HTR-8/SVneo (cell line): ENCODE results near the gene CD48.
"Not testable (repeated sequence)": the region's sequence is repeated elsewhere in the genome, so short reads cannot be mapped to it uniquely, and the experiment has no call there.

Experiments
- DNase-seq: peaks from one replicate; pipeline ENCODE4 v3.0.0; 2011; ENCODE audit warnings: low spot score, mixed read lengths; ENCODE audit not compliant: insufficient read length
- FAIRE-seq: peaks from 2 replicates; lab custom pipeline; 2011; peaks lifted over from hg19 to GRCh38; lab: Jason Lieb, UNC

Gene CD48

DNA sequence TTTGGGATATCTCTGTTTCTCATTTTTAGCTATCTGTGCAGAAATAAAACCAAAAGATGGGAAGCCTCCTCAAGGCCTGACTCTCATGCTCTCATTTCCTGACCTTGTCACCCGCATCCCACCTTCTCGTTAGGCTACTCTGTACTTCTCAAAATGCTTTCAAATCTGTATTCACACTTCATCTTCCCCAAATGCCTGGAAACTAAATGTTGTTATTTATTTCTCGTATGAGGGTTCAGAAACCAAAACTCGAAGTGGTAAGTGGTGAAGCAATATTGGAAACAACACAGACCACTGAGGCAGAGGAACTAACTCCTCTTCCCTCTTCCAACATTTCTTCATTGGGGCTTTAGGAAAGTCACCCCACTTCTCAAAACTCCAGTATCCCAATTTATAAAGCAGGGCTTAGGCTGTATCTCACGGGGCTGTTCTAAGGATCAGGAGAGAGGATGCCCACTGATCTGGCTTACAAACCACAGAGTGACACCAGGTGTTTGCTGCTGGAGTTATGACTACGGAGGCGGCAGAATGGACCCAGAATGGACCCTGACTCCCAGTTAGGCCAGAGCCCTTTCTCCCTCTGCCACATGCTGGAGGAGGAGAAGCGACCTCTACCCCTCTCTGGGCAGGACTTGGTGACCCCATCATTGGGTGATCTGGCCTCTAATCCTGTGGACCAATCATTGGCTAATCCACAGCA is 31.0 kb upstream of the CD48 start:
- no peak for DNase-seq
- no peak for FAIRE-seq

DNA sequence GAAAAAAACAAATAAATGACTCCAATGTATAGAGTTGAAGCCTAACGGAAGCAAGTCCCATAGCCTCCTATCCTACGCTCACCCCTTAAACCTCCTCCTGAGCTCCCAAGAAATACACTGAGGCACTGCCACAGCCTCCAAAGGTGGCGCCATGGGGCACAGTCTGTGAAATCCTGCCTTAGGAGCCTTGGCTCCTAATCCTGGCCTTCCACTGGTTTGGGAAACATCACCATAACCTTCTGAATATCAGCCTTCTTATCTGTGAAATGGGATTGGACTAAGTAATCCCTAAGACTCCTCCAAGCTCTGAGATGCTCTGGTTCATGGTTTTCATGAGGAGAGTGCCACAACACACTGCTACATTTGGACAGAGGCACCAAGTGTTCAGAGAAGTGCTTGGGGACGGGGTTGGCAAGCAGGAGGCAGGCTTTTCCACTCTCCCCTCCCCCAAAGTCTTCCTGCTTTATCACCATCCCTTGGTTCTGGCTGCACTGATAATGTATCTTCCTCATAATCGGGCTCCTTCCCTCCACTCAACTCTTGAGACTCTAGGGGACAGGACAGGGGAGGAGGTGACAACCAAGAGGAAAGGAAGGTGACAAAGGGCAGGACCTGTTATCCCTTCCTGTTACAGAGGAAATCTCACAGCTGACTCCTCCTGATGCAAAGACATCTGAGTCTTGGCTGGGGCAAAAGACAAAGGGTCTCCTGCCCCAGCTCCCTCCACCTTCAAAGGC is 30.2 kb upstream of the CD48 start:
- FAIRE-seq (no peak), DNase-seq (no peak)

DNA sequence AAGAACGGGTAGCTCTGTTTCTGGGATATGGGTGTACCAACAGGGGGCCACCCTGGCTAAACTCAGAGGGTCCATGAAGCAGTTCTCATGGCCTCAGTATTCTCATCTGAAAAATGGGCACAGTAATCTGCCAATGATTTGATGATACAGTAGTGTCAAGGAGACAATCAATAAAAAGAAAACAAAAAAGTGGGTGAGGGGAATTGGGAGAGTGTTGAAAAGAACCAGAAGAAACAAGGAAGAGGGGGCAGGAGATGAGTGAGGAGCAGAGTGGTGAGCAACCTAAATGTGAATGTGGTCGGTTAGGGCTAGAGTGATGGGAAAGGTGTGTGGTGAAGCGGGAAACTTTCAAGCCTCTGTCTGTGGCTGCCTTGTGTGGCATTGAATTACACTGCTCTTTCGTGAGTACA is 29.5 kb upstream of the CD48 start:
- DNase-seq = no peak
- no peak for FAIRE-seq

DNA sequence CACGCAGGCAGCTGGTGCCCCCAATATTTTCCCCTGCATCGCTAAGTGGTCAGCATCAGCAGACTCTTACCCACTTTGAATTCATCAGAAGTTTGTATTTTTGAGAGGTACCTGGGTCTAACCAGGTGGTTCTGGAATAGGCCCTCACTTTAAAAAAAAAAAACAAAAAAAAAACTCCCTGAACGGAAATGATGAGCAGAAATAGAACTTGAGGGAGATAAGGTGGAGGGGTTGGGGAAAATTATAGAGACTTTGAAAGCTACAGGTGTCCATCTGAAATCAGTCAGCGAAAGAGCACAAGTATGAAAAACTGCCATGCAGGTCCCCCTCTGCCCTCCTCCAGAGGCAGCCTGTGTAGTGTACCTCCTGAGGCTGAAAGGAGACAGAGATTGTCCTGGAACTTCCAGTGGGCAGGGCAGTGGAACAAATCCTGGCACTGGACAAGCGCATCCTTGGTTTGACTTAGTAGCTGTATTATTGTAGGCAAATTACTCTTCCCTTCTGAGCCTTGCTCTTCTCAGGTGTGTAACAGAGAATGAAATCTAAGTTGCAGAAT is 28.6 kb upstream of the CD48 start:
- no peak for DNase-seq
- no peak for FAIRE-seq

DNA sequence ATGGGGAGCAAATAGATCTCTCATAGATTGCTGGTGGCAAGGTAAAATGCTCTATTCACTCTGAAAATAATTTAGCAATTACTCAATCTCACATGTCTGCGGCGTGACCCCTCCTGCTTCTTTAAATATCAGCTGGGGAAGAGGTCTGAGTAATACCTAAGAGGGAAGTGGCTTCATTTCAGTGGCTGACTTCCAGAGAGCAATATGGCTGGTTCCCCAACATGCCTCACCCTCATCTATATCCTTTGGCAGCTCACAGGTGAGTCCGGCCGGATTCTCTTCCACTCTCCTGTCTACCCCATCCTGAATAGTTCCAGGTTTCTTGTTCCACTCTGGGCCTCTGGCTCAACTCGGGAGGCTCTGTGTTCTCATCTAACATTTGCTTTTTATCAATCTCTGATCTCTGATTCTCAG is 27.5 kb upstream of the CD48 start, which contains the start of gene SLAMF7:
Gene SLAMF7 (plus strand): TSS at position 150 of the 414 bp plus-strand sequence. CDS start 55 bp downstream, at position 205.
- no peak for FAIRE-seq
- DNase-seq = no peak

DNA sequence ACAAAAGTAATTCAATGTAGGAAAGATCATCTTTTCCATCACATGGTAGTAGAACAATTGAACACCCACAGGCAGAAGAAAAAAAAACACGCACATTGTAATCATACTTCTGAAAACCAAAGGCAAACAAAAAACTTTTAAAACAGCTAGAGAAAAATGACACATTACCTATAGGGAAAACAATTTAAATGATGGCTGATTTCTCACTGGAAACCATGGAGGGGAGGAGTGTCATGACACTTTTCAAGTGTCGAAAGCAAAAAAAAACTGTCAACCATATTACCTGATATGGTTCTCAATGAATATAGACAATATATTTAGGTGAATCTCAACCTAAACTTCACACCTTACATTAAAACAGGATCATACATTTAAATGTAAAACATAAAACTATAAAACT is 26.6 kb upstream of the CD48 start:
- FAIRE-seq (no peak), DNase-seq (no peak)

DNA sequence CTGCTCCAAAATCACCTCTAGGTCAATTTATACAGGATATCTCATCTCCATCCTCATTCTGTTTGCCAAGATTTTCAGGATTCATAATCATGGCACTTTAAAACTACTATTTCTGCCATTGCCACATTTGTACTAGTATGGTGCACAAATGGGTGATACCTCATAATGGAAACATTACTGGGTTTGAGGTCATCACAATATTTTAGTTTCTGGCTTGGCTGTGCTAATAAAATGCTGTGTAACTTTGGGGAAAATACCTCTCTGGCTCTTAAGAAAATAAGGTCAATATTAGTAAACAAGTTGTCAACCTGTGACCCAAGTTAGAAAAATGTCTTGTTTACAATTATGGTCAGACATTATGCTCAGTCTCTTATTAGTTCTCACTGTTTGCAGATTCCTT is 22.7 kb upstream of the CD48 start:
- FAIRE-seq = no peak

DNA sequence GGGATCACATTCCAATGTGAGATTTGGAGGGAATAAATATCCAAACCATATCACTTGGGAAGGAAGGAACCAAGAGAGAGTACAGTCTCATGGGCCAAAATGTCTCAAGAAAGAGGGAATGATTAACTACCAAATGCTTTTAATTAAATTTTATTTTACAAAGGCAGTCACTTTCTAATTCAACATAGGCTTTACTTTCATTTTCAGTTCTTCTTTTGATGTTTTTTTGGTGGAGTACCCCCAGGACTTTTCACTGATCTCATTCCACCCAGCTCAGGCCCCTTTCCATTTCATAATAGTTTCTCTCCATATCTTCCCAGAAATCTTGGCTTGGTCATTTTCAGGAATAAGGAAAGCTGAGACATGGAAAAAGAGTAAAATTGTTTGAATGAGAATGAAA is 22.3 kb upstream of the CD48 start:
- FAIRE-seq = no peak

More for the DNA sequence above, 22.7 kb upstream of the CD48 start:
- DNase-seq = no peak

DNA sequence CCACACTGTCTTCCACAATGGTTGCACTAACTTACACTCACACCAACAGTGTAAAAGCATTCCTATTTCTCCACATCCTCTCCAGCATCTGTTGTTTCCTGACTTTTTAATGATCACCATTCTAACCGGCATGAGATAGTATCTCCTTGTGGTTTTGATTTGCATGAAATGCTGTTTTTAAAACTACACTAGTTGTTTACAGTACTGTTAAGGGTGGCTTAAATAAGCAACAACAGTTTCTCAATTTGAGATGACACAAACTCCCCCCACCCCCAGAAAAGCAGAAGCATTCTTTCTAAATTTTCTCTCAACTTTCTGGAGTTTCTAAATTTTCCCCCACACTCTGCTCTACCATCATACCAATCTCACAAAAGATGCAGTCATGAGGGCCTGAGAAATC is 20.4 kb upstream of the CD48 start:
- FAIRE-seq = no peak
- DNase-seq = no peak

More for the DNA sequence above, 22.3 kb upstream of the CD48 start:
- no peak for DNase-seq

DNA sequence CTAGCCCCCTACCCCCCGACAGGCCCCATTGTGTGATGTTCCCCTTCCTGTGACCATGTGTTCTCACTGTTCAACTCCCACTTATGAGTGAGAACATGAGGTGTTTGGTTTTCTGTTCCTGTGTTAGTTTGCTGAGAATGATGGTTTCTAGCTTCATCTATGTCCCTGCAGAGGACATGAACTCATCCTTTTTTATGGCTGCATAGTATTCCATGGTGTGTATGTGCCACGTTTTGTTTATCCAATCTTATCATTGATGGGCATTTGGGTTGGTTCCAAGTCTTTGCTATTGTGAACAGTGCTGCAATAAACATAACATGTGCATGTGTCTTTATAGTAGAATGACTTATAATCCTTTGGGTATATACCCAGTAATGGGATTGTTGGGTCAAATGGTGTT is 19.9 kb upstream of the CD48 start:
- FAIRE-seq, DNase-seq: not testable (repeated sequence)

DNA sequence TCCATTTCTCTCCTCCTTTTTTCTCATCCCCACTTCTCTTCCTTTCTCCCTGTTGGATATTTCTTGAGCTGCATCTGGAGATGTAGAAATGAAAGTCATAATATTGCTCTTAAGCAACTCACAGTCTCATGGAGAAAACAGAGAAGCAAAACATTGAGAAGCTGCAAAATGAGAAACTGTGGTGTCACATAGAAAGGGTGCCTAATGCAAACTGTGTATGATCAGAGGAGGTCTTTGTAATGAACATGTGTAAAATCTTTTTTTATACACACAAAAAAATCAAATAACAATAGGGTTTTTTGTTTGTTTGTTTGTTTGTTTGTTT is 15.7 kb upstream of the CD48 start:
- DNase-seq (no peak), FAIRE-seq (no peak)

DNA sequence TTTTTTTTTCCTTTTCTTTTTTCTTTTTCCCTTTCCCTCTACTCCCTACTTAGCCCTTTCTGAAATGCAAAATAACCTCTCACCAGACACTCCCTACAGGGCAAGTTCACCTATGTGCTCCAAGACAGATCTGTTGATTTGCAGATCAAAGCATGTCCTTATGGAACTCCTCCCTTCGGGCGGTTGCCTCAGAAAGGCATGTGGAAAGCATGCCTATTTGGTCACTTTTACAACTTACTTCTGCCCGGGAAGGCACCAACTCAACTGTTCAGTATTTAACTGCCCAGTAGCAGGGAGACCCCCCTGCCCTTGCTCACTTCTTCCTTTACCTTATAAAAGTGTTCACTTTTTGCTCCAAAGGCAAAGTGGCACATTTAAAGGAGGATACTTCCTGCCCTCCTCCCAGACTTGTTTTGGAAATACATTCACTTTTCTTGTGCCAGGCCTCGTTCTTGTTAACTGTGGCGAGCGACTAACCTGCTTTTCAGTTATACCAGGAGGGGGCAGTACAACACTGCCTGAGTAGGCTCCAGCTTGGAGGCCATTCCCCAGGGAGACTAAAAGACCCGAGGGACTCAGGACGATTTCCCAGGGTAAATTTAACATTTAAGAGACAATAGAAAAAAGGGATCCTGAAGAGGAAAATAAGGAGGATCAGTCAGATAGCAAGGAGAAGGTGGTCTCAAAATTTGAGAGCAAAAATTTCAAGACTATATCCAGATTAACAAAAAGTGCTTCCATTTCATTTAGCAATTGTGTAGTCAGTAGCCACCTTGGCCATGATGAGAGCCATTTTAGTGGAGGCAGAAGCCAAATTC is 15.1 kb upstream of the CD48 start:
- DNase-seq = peak; percentile 62
- no peak for FAIRE-seq

DNA sequence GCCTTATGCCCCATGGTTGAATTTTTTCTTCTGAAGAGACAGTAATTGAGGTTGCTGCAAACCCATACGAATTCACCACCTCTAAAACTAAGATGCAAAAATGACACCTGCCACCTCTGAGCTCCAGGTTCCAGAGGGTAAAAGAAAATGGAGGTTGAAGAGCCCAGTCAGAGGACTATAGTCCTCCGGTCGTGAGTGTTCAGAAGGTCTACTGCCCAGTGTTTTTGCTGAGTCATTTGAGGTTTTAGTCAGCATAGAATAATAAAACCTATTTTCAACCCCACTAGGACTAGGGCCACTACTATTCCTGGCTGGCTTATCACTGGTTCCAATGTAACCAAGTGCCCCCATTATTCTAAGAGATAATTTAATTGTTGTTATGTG is 14.5 kb upstream of the CD48 start:
- FAIRE-seq = no peak

DNA sequence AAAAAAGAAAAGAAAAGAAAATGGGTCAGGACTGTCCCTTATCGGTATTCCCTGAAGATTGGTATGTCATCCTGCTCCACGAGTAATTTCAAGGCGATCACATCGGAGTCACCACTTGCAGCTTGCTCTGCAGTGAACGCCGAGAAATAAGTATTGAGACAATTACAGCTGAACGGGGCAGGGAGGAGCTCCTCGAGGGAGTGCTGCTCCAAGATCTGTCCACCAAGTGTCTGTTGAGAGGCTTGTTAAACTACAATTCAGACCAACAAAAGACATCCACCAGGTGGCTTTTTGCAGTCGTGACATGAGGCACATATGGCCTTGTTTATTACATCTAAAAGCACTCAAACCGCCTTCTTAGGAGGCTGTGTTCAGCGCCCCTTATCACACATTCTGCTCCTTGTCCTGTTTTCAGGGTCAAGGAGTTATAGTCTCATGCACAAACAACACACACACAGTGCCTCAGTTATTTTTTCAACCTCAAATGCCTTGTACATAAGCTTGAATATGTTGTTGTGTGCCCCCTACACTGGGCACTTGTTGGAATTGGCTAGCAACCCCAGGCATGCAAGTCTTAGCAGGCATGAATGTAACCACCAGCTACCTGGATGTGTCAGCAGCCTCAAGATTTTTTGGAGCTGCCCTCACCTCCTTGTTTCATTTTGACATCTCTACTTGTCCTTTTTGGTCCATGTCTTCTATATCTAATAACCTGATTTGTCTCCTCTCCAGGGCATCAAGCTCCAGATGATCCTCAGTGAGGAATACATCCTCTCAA is 13.0 kb upstream of the CD48 start:
- no peak for DNase-seq
- FAIRE-seq = no peak

More for the DNA sequence above, 14.5 kb upstream of the CD48 start:
- DNase-seq = no peak

DNA sequence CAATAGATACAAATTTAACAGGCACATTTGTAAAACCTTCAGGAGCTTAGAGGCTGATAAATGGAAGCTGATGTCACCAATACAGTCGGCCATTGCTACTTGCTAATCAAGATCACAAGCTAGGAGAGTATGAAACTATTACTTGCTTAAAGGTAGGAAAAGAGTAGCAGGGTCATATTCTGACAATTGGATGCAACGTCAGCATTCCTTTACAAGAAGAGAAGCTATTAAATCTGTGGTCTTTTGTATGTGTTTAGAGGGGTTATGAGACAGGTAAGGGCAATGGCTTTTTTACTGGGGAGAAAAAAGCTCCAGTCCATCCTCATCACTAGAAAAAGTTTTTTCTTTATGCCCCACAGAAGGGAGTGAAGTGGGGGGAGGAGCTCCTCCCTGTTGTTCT is 11.7 kb upstream of the CD48 start:
- no peak for DNase-seq
- no peak for FAIRE-seq

DNA sequence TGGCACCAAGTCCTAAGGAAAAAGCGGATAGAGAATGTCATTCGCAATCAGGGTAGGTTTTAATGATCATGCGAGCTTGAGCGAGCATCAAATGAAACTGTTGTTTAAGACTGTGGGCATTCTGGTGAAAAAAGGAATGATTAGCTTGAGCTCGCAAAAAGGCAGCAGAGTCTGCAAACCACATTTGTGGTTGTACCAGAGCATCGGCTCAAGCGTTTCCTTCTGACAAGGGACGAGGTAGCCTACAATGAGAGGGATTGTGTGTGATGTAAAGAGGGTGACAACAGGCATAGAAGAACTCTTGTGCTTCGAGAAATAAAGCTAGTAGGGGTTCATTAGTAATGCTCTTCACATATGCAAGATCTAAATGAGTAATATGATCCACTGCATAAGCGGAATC is 11.1 kb upstream of the CD48 start:
- DNase-seq (no peak), FAIRE-seq (no peak)

DNA sequence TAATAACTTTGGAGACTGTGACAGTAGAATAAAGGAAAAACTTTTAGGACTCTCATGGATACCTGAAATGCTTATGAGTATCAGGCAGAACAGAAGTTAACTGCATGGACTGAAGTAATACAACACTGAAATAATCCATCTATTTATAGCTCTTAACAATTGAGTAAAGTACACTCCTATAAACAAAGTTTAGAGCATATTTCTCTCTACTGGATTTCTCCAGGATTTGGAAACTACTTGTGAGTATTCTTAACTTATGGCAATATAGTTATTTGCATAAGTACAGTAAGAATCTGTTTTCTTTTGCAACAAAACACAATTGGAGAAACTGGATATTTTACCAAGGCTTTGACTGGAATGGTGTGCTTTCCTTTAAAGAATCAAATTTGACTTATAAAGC is 9.9 kb upstream of the CD48 start:
- DNase-seq = no peak
- no peak for FAIRE-seq

DNA sequence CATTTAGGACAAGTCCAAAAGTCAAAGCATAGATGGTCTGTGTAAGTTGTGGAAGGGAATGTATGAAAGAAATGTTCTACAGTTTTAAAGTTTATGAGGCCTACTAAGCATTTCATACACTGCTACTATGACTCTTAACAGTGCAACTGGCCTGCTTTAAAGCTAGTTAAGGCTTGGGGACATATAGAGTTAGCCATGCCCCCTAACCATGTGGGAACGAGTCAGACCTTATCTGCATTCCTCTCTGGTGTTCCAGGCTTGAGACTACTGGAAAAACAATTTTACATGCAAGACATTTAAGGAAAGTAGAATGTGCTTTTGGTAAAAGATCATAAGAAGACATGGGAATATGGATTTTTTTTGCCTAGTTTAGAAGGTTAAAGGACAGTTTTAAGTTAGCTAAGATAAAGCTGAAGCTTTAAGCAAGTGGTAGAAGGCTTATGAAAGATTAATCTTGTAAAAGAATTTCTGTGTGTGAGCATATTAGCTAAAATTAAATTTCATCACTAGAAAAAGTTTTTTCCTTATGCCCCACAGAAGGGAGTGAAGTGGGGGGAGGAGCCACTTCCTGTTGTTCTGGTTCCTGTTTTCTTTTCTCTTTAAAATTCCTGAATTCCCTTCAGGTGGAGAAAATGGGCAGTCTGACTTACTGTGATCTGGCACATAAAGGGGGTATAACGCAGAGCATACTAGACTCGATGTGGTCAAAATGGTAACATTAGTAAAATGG is 8.9 kb upstream of the CD48 start:
- FAIRE-seq (no peak), DNase-seq (no peak)

DNA sequence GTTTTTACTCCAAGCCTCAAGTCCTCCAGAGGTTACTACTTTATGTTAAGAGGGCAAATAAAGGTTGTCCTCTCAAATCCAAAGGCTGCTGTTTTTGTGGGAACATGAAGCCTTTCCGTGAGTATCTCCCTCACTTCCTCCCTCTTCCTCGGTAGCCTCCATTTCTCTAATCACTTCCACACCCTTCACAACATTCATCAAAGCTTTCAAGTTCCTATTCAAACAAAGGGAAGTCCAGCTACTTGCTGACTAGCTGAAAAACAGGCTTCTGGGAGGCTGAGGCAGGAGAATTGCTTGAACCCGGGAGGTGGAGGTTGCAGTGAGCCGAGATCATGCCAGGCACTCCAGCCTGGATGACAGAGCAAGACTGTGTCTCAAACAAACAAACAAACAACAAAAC is 6.6 kb upstream of the CD48 start:
- DNase-seq (no peak), FAIRE-seq (no peak)
